OCI-LY7 (cell line): ENCODE data around the gene PDGFD.

Experiments used
- EZH2phosphoT487 ChIP-seq: fragments of 200-600 bp; sonication (generic); IDR thresholded peaks from 2 replicates; pipeline ENCODE4 v1.6.1; 2018; ENCODE audit warnings: low read depth, borderline replicate concordance, mild to moderate bottlenecking, mixed run types, antibody characterized with exemption, low read length, moderate library complexity, mixed read lengths
- TF ChIP-seq, protein P1 (sequence below): fragments of 200-600 bp; sonication (generic); conservative IDR thresholded peaks from 2 replicates; pipeline ENCODE4 v1.5.1; 2014; ENCODE audit warnings: mild to moderate bottlenecking, antibody characterized with exemption, low read length, moderate library complexity, mixed read lengths

DNA sequence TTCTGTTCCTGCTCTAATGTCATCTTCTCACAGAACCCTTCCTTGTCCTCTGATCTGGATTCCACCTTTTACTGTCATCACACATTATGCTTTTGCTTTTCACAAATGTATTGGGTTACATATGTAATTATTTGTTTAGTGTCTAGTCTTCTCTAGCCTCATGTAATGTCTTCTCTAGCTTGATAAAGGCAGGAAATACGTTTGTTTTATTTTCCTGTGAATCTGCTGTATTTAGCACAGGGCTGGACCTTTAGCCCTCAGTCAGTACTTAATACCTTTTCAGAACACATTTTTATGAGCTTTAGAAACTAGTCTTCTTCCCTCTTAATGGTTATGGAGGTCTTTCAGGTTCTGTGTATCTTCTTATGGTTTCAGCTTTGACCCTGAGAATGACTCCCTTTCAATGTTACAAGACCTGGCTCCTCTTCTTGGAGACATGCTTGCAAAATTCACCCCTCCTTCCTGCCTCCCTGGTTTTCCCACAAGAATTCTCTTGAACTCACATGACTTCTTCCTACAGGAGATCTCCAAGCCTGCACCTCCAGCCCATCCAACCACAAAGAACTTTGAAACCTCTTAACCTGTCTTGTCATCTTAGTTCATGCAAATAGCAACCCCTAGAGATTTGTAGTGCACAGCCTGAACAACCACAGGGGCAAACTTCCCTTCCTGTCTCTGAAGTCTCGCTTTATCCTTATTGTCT lies 260.2 kb downstream of the PDGFD start:
- TF ChIP-seq, protein P1, sequence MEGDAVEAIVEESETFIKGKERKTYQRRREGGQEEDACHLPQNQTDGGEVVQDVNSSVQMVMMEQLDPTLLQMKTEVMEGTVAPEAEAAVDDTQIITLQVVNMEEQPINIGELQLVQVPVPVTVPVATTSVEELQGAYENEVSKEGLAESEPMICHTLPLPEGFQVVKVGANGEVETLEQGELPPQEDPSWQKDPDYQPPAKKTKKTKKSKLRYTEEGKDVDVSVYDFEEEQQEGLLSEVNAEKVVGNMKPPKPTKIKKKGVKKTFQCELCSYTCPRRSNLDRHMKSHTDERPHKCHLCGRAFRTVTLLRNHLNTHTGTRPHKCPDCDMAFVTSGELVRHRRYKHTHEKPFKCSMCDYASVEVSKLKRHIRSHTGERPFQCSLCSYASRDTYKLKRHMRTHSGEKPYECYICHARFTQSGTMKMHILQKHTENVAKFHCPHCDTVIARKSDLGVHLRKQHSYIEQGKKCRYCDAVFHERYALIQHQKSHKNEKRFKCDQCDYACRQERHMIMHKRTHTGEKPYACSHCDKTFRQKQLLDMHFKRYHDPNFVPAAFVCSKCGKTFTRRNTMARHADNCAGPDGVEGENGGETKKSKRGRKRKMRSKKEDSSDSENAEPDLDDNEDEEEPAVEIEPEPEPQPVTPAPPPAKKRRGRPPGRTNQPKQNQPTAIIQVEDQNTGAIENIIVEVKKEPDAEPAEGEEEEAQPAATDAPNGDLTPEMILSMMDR: no peak
- no peak for TF ChIP-seq EZH2phosphoT487
